GM19025 (cell line): Measurements from ENCODE around the gene FOXD1.

Experiments
- ATAC-seq: cut with Tn5 transposase; IDR thresholded peaks from one replicate; pipeline ENCODE4 v1.9.1; 2021; ENCODE audit warnings: mild to moderate bottlenecking, low read depth, moderate library complexity; ENCODE audit not compliant: unreplicated experiment

FOXD1 gene

GRCh38 chr5:73442996-73443627 is 5.5 kb downstream of the FOXD1 start:
- ATAC-seq: no peak

GRCh38 chr5:73442231-73442811 is 6.3 kb downstream of the FOXD1 start:
- no peak for ATAC-seq

- no peak for ATAC-seq
These were observed 7.2 kb downstream of the FOXD1 start for GRCh38 chr5:73441378-73441777.

DNA sequence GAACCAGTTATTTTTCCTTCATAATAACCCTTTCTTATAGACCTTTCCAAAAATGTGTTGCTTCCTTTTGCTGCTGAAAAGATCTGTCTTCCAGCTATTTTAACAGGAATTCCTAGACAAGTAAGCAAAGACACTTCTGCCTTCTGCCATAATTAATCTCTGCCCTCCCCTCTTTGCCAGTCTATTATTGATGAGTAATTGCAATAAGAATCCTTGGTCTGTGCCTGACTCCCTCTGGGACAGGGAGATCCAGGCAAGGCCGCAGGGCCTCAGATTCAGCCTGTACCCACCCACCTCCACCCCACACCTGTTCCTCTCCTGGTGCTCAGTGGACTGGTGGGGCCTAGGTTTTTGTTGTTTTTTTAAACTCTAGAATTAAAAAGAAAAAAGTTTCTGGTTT is 8.3 kb downstream of the FOXD1 start:
- no peak for ATAC-seq

GRCh38 chr5:73438645-73439470 is 9.7 kb downstream of the FOXD1 start:
- ATAC-seq: no peak

DNA sequence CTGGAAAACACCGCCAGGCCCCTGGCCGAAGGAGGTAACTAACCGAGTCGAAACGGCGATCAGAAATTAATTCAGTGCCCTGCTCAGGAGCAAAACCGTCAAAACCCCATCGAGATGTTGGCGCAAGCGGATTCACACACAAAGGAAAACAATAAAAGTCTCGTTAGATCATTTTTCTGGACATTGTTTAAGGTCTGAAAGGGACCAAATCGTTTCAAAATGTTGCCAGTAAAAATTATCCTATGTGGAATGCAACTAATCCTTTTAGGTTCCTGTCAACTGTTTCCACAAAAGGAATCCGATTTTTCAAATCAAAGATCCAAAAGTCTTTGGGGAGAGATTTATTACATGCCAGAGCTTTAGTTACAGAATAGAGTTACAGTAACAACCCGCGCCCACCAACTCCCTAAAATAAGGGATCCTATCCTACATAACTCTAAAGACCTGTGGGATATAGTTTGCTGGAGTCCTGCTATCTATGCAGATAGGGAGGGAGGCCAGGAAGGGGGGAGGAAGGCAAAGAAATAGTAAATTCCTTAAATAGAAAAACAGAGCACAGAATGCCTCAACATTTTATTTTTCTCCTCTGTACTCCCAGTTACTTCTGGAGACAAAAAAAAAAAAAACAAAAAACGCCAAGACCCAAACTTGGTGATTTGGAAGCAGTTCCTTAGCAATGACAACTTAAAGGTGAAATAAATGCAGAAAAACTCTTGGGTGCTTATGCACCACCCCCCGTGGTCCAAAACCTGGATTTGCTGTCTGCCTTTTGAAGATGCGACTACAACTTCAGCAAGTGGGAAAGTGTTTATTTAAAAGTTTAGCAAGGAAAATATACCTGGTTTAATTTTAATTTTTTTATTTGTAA is 10.6 kb downstream of the FOXD1 start:
- ATAC-seq: no peak

DNA sequence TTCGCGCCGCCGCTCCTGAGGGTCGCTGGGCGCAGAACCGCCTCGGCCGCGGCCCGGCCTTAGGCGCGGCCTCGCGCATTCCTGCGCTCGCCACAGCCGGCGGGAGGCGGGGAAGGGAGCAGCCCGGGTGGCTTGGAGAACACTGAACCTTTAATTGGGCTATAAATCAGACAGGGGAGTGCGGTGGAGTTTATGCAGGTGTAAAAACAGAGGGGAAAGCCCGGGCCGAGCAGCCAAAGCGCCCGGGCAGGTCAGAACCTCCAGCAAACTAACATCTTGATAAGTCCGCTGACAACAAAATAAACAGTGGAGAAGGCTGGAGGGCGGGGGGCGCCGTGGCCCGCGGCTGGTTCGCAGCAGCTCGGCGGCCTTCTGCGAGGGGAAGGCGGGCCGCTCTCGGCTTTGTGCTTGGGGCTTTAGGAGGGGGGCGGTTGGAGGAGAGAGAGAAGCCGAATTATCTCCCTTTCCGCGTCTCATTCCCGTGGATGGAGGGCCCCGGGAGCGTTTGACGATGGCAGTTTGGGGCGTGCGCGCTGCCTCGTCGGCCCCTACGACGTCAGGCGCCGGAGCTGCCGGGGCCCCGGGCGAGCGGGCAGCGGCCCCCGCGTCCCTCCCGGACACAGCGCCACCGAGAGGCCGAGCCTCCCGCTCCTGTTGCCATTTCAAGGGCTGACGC is 11.3 kb downstream of the FOXD1 start:
- ATAC-seq: no peak

- ATAC-seq: no peak
These were observed 12.0 kb downstream of the FOXD1 start for GRCh38 chr5:73436535-73437100.

- no peak for ATAC-seq
These were observed 12.6 kb downstream of the FOXD1 start for GRCh38 chr5:73435759-73436534.

GRCh38 chr5:73434907-73435306 is 13.7 kb downstream of the FOXD1 start:
- ATAC-seq: no peak

DNA sequence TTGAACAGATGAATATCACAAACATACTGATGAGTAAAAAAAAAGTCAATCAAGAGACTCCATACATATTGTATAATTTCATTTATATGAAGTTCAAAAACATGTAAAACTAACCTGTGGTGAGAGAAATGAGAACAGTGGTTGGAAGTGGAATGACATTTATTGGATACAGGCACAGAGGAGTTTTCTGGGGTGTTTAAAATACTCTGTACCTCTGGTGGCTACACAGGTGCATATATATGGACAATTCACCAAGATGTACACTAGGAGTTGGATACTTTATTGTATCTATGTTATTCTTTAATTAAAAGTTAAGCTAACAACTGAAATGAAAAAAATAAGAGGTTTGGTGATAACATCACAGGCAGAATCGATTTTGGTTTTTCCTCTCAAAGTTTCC is 14.1 kb downstream of the FOXD1 start:
- ATAC-seq: no peak

DNA sequence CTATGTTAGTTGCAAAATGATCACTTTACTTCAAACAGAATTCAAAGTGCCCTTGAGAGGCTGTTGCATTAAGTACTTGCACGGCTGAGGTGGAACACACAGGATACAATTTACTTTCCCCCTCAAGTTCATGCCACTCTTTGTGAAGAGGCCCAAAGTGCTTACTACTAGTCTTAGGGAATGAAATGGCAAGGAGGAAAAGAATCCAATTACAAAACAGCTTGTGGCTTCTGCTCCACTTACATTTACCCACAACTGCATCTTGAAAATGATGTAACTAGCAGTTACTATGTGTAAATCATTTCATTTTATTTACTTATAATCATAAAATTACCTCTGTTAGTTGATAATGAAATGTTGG is 14.6 kb downstream of the FOXD1 start:
- no peak for ATAC-seq

DNA sequence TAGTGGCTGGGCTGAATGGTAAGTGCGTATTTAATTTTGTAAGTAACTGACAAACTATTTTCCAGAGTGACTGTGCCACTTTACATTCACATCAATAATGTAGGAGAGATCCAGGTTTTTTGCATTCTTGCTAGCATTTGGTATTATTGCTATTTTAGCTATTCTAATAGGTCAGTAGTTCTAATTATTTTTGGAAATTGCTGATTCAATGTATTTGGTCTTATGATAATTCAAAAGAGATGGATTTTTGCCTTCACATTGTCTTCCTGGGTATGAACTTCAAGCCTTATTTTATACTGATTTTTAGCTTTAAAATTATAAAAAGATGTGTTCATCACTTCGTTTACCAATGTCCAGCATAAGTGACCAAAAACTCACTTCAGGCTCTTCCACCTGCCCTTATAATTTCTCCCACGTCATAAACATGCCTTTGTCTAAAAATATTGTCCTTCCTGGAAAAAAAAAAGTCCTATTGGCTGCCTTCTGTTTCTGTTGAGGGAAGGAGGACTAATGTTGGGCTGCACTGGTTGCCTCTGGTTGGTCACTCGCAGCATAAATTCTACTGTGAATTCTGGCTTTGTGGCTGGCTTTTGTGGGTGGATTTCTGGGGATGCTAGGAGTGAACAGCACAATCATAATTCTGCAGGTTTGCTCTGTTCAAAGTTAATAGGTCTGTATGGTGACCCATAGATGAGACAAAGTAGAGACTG is 15.2 kb downstream of the FOXD1 start:
- no peak for ATAC-seq

DNA sequence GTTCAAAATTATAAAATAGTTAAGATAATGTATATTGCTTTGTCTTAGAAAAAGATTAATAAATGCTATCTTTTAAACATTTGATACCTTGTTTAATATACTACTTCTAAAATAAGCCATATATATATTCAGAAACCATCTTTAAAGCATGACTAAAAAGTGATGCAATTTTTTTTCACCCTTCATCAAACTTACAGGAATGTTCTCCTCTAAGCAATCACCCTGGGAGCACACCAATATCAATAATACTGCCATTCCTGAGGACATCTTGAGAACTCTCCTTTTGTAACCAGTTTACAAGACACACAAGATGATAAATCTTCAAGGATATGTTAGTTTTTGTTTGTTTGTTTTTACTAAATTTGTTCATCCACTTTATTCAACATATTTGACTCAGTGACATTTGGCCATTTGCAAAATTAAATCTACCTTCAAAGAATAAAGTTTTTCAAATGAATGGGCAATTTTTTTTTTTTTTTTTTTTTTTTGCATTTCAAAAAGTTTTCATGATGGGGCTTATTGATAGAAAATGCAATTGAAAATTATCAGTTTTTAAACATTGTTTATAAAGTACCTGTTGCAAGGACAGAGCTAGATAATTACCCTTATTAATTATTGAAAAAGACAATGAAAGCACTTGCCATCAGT is 17.2 kb downstream of the FOXD1 start:
- no peak for ATAC-seq

DNA sequence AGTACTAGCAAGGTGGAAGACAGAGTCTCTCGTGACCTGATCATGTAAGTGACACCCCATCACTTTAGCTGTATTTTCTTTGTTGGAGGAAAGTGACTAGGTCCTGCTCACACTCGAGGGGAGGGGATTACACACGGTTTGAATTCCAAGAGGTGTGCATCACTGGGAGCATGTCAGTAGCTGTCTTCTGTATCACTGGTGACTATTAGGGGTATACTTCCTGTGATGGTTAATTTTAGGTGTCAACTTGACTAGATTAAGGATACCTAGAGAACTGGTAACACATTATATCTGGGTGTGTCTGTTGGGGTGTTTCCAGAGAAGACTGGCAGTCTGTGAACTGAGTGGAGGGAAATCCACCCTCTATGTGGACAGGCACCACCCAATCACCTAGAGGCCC is 22.5 kb downstream of the FOXD1 start:
- ATAC-seq: no peak

- ATAC-seq: no peak
These were observed 24.0 kb downstream of the FOXD1 start for GRCh38 chr5:73424556-73424977.

DNA sequence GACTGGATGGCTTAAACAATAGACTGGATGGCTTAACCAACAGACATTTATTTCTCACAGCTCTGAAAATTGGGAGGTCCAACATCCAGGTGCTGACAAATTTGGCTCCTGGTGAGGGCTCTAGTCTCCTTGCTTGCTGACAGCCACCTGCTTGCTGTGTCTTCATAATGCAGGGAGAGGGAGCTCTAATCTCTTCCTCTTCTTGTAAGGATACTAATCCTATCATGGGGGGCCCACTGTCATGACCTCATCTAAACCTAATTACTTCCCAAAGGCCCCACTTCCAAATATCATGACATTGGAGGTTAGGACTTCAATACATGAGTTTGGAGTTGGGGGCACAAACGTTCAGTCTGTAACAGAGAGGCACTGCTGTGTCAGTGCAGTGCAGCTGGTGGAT is 26.4 kb downstream of the FOXD1 start:
- no peak for ATAC-seq

DNA sequence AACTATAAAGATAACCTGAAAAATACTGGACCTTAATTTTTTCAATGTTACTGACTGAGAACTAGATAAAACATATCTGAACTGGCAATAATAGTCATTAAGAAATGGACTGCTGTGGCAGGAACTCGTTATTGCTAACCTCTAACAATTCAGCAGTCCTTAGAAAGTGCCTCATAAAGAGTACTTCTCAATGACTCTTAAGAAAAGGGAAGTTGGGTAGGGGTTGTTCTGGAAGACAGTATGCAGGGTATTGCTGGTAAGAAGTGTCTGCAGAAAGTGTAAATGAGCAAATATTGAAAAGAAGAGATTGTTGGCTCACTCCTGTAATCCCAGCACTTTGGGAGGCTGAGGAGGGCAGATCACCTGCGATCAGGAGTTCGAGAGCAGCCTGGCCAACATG is 27.9 kb downstream of the FOXD1 start:
- no peak for ATAC-seq
